Inflammatory macrophage treated with lipopolysaccharide for 4 hours (primary cell): ENCODE data around the gene C19orf47.
A peak's percentile ranks its signal among the peaks of the same experiment; 100 is the strongest.

ENCODE experiments used
- DNase-seq: peaks from one replicate; pipeline ENCODE4 v3.0.0-alpha.2; 2020

The C19orf47 gene

DNA sequence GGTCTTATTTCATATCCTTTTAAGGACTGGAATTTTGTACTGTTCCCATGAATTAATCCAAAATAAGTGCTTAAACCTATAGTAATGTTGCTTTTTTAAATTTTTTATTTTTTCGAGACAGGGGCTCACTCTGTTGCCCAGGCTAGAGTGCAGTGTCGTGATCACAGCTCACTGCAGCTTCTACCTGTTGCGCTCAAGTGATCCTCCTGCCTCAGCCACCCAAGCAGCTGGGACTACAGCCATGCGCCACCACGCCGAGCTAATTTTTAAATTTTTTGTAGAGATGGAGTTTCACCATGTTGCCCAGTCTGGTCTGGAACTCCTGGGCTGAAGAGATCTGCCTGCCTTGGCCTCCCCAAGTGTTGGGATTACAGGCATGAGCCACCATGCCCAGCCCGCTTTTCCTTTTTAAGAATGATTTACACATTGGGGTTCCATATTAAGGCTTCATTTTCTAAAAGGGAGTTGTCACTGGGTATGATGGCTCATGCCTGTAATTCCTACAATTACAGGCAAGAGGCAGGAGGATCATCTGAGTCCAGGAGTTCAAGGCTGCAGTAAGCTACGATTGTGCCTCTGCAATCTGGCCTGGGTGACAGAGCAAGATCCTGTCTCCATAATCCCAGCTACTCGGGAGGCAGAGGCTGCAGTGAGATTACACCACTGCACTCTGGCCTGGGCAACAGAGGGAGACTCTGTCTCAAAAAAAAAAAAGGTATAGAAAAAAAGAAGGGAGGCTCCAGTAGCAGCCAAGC is 34.8 kb downstream of the C19orf47 start:
- no peak for DNase-seq

DNA sequence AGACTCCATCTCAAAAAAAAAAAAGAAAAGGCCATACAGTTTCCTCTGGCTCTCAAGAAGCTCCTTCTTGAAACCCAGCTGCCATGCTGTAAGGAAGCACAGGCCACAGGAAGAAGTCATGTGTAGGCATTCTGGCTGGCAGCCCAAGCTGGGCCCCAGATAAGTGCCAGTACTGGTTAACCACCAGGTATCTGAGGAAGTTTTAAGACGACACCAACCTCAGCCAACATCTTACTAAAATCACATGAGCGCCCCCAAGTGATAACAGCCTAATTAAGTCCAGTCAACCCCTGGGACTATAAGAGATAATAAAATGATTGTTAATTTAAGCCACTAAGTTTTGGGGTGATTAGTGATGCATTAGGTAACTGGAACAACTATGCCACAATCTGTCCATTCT is 35.7 kb downstream of the C19orf47 start:
- DNase-seq = no peak

DNA sequence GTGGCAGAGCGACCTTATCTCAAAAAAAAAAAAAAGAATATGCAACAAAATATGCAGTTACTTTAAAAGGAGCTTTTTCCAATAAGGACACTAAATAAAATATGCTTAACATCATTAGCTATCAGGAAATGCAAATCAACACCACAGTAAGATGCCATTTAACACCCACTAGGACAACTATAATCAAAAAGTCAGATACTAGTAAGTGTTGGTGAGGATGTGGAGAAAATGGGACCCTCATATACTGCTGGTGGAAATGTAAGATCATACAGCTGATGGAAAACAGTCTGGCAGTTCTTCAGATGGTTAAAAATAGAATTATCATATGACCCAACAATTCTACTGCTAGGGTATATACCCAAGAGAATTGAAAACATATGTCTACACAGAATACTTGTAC is 38.5 kb downstream of the C19orf47 start:
- no peak for DNase-seq

- DNase-seq = peak; percentile 83
Observed at GRCh38 chr19:40305403-40305802, 42.8 kb downstream of the C19orf47 start.

GRCh38 chr19:40304306-40304705 is 43.9 kb downstream of the C19orf47 start:
- DNase-seq = no peak

DNA sequence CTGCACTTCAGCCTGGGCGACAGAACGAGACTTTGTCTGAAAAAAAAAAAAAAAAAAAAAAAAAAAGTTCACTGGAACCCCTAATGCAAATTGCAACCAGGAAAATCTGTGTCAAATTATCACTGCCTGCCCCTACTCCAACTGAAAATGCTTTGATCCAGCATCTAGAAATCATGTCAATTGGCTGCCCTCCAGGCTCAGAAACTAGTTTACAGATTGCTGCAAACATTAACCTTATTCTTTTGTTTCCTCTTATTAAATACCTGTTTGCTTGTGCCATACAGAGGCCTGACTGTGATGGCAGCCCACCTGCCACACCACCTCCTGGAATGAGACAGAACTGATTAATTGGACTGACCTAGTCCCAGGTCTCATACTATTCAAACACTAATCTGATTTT is 44.4 kb downstream of the C19orf47 start:
- no peak for DNase-seq

DNA sequence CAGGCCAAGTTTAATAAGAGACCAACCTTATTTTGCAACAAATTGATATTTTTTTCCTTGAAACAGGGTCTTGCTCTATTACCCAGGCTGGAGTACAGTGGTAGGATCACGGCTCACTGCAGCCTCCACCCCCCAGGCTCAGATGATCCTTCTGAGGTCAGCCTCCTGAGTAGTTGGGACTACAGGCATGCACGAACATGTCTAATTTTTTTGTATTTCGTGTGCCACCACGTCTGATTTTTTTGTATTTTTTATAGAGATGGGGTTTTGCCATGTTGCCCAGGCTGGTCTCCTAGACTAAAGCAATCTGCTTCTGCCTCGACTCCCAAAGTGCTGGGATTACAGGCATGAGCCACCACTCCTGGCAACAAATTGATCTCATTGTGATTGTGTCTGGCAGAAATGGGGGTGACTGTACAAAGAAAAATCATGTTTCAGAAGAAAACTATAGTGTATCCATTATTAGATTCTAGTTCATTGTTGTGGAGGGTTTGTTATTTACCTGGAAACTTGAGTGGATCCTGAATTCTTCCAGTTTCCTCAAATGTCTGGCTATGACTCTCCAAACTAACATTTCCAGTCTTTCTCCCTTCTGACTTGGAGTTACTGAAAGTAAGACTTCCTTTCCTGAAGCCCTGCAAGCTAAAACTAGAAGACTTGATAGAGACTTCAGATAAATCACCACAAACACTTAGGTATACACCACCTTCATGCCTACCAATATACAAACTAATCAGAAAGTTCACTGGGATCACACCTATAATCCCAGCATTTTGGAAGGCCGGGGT is 45.8 kb downstream of the C19orf47 start:
- DNase-seq = no peak

DNA sequence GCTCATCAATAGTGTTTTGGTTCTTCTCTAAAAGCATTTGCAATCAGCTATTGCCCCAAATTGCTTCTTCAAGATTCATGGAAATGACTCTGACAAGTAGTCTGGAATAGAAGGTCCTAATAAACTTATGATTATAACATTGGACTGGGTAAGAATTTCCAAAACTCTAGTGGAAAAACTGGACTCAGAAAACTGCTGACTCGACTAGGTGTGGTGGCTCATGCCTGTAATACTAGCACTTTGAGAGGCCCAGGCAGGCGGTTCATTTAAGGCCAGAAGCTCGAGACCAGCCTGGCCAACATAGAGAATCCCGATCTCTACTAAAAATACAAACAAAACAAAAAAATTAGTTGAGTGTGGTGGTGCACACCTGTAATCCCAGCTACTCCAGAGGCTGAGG is 47.5 kb downstream of the C19orf47 start:
- DNase-seq = no peak

DNA sequence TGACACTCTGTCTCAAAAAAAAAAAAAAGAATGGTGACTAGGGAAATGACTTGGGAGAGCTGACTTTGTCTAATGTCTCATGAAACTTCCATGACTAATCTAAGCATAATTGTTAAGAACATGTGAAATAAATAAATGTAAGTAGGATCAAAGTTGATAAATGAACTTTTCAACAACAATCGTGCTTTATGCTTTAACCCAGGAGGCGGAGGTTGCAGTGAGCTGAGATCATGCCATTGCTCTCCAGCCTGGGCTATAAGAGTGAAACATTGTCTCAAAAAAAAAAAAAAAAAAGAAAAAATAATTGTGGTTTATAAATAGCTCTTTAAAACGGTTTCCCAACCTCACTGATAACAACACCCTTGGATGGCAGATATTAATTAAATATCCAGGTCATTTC is 50.2 kb downstream of the C19orf47 start:
- no peak for DNase-seq

DNA sequence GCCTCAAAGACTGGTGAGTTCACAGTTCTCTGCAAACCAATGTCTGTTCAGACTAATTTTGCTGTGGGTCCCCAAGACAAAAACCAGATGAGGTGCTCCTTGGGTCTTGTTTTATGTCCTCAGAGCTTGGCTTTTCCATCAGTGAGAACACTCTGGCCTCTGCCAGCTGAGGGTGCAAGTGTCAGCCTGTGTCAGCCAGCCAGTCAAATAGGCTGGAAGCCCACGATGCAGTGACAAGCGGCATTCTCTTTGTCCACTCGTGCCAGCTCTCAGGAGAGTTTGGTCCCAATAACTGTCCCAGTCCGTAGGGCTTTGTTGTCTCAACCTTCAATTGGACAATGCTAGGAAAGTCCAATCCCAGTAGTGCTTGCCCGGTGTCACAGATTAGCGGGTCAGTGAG is 53.6 kb downstream of the C19orf47 start:
- no peak for DNase-seq

DNA sequence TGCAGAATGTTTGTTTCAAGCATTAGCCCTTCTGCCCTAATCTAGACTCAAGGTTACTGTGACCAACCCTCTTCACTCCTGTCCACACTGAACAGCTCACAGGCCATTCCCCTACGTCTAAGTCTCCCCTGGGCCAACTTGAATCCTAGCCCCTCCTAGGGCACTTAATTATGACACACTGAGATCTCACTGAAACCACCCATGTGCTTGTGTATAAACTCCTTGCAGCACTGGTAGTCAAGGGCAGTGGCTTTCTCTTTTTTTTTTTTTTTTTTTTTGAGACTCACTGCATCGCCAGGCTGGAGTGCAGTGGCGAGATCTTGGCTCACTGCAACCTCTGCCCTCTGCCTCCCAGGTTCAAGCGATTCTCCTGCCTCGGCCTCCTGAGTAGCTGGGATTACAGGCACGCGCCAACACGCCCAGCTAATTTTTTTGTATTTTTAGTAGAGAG is 61.2 kb downstream of the C19orf47 start:
- no peak for DNase-seq

DNA sequence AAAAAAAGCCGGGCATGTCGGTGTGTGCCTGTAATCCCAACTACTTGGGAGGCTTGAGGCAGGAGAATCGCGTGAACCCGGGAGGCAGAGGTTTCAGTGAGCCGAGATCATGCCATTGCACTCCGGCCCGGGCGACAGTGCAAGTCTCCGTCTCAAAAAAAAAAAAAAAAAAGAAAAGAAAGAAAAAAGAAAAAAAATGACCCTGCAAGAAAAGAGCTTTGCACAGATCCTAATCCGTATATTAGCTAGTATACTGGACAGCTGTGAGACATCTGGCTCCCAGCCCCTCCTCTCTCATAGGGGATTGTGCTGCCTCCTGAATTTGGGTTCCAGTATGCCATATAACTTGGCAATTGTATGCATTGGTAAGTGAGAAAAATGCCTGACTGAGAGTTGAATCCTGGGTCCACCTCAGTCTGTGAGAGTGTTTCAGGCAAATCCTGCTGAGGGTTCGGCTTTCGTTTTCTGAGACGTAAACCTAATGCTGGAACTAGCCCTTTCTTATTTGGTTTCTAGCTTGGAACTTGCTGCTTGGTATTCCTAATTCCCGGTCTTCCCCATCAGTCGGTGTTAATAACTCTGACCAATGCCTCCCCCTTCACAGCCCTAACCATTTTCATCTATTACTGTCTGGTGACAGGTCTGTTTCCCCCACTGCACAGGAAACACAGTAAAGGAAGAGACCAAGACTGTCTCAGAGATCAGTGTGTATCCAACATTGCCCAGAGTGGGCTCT is 61.8 kb downstream of the C19orf47 start:
- no peak for DNase-seq

GRCh38 chr19:40285353-40286234 is 62.6 kb downstream of the C19orf47 start:
- DNase-seq = peak; percentile 100

DNA sequence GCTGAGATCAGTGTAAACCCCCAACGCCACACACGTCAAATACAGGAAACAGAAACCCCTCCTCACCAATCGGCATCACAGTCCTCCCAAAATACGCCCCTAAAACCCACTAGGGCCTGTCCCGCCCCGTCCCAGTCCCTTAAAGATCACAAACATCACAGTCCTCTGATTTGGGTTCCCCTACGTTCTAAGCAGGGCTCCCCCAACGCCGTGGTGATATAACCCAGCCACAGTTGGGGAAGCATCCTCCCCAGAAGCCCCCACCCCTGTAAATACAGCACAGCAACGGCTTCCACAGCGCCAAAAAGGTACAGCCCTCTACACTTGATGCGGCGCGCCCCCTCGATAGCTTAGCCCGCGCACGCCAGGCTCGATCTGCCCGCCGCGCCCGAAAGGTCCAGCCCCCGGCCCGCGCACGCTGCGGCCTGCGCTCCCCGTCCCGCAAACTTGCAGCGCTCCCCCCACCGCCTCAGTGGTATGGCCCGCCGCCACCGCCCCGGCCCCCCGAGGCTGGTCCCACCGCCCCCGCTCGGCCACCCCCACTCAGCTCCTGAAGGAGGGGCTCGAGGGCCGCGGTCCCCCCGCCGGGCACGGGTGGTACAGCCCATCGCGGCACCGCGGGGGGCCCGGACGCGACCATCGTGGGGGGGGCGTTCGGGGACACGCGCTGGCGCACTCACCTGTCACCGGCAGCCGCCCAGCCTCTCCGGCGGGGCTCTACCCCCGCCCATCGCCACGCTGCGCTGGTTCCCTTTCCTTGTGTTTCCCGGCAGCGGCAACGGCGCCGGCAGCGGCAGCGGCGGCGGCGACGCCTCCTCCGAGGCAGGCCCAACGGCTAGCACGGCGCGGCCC is 63.5 kb downstream of the C19orf47 start, which contains the start of gene AKT2:
Gene AKT2, minus strand, starts transcription at position 845 of the 852 bp plus-strand sequence. CDS start 20,078 bp downstream, outside the sequence.
- peak; percentile 65 for DNase-seq

GRCh38 chr19:40284251-40284500 is 64.0 kb downstream of the C19orf47 start:
- DNase-seq = no peak

- no peak for DNase-seq
Observed at GRCh38 chr19:40283414-40284250, 64.6 kb downstream of the C19orf47 start.

DNA sequence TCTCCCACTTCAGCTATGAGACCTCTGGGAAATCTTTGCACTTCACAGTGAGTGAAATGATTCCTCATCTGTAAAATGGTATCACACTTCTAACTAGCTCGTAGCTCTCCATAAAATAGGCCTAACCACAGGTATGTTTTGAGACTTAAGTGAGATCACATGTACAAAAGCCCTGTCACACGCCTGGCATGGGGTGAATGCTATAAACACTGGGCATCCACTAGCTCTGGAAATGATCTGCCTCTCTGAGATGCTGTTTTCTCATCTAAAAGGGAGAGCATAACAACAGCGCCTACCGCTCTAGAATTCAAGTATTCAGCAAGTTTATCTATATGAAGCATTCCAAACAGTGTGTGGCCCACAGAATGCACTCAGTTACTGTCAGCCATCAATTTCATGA is 65.3 kb downstream of the C19orf47 start:
- DNase-seq = no peak

DNA sequence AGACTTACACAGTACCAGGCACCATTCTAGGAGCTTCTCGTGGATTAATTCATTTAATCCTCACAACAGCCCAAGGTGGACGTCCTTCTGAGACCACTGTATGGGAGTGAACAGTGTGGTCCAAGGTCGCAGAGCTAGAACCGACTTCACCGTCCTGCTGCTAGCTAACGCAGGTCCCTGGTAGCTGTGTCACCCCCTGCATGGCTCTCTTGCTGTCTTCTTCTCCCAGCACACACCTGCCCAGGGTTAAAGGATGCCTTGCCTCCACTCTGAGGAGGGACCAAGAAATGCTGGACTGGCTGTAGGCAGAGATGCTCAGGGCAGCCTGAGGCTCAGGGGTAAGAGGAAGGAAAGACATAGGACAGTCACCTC is 66.0 kb downstream of the C19orf47 start:
- DNase-seq = no peak

GRCh38 chr19:40281381-40282208 is 66.6 kb downstream of the C19orf47 start:
- no peak for DNase-seq
